Stomach (tissue), 4 donors: ENCODE results near the gene GAN.
A peak's percentile ranks its signal among the peaks of the same experiment; 100 is the strongest.

ENCODE experiments used
- CTCF ChIP-seq, 7 experiments: fragments of 450-650 bp in 4 of 7; fragments of 200-600 bp in 3 of 7; sonication (generic) in 3 of 7; IDR thresholded peaks; one replicate each; pipeline ENCODE4 v1.5.1; 2016 to 2019; ENCODE audit warnings: antibody characterized with exemption in 7 of 7, control low read depth in 2 of 7, mild to moderate bottlenecking in 1 of 7
- EP300 ChIP-seq: sonication (generic); formaldehyde crosslinking; IDR thresholded peaks from one replicate; pipeline ENCODE4 v1.6.1; 2017; ENCODE audit warnings: antibody characterized with exemption
- POLR2A ChIP-seq, 4 donors: fragments of 450-650 bp; IDR thresholded peaks; one replicate each; pipeline ENCODE4 v1.6.1; 2016; ENCODE audit warnings: antibody characterized with exemption in 4 of 4, control low read depth in 2 of 4, mild to moderate bottlenecking in 1 of 4, moderate library complexity in 1 of 4
- POLR2AphosphoS5 ChIP-seq, 3 donors: sonication (generic); formaldehyde crosslinking; IDR thresholded peaks; one replicate each; pipeline ENCODE4 v1.6.1; 2016; ENCODE audit warnings: antibody characterized with exemption in 3 of 3

GRCh38 chr16:81293909-81294802 is 20.6 kb upstream of the GAN start:
- TF ChIP-seq EP300 (no peak), POLR2A (IDR thresholded peaks at IDR 0.05) (no peak), CTCF (IDR thresholded peaks at IDR 0.05) (no peak), POLR2AphosphoS5 (IDR thresholded peaks at IDR 0.05) (peak in 1 of 3 donors; percentile 10)
